IMR-90 (cell line): Measurements from ENCODE around the gene PLPPR3. TPM values are rescaled to one million over a fixed set of nuclear protein-coding genes. Genes with fewer than 3 reads are reported as not detected.

ENCODE experiments used
- ATAC-seq: fragments of 200-7000 bp; cut with Tn5 transposase; 2 replicates; pipeline ENCODE4 v1.9.1; 2020; ENCODE audit warnings: low read depth, mild to moderate bottlenecking, moderate library complexity
- BruUV-seq: library from RNA; stranded (reverse); fragments of 400-500 nt; replicated peaks from 2 replicates; lab custom pipeline; 2021; lab: Mats Ljungman, UMichigan
- CTCF ChIA-PET: fragments of 300-600 bp; formaldehyde crosslinking; extraction: SDS; loops from one replicate; lab custom pipeline; 2021; ENCODE audit warnings: antibody characterized with exemption; lab: Yijun Ruan, JAX
- POLR2A ChIA-PET: fragments of 300-600 bp; sonication (Branson Sonifier 250); formaldehyde crosslinking; loops from one replicate; lab custom pipeline; 2022; ENCODE audit warnings: antibody characterized with exemption; ENCODE audit not compliant: unreplicated experiment; lab: Charles Lee
- DNase-seq: peaks from one replicate; pipeline ENCODE4 v3.0.0; 2013
- H2AFZ ChIP-seq: replicated peaks from 2 replicates; pipeline ENCODE3; 2013; ENCODE audit warnings: low read length, mild to moderate bottlenecking; ENCODE audit not compliant: poor library complexity
- H2AK5ac ChIP-seq: 2 replicates; pipeline ENCODE4 v1.6.1; 2013; ENCODE audit warnings: low read depth, low read length, inconsistent platforms
- H2AK9ac ChIP-seq: replicated peaks from 2 replicates; pipeline ENCODE3; 2013; ENCODE audit warnings: mild to moderate bottlenecking, low read depth, low read length, moderate library complexity; ENCODE audit not compliant: poor library complexity
- H2BK120ac ChIP-seq: 2 replicates; pipeline ENCODE4 v1.6.1; 2013; ENCODE audit warnings: low read depth, low read length, inconsistent platforms
- H2BK15ac ChIP-seq: 3 replicates; pipeline ENCODE4 v1.6.1; 2013; ENCODE audit warnings: low read depth, low read length, inconsistent platforms
- H2BK20ac ChIP-seq: 2 replicates; pipeline ENCODE4 v1.6.1; 2013; ENCODE audit warnings: low read depth, mild to moderate bottlenecking, inconsistent platforms, low read length, moderate library complexity
- H2BK5ac ChIP-seq: 2 replicates; pipeline ENCODE4 v1.6.1; 2013; ENCODE audit warnings: mild to moderate bottlenecking, low read depth, low read length, inconsistent platforms; ENCODE audit not compliant: poor library complexity, severe bottlenecking
- H3K14ac ChIP-seq: replicated peaks from 2 replicates; pipeline ENCODE4 v1.6.1; 2013; ENCODE audit warnings: low read depth, low read length, inconsistent platforms
- H3K18ac ChIP-seq: 2 replicates; pipeline ENCODE4 v1.6.1; 2013; ENCODE audit warnings: low read depth, low read length, control low read depth
- H3K23ac ChIP-seq: 2 replicates; pipeline ENCODE4 v1.6.1; 2013; ENCODE audit warnings: low read depth, low read length, inconsistent platforms
- H3K27ac ChIP-seq: 2 replicates; pipeline ENCODE4 v1.5.1; 2013; ENCODE audit warnings: mild to moderate bottlenecking, control low read depth, low read length; ENCODE audit not compliant: insufficient read depth
- H3K27me3 ChIP-seq: 2 replicates; pipeline ENCODE4 v1.6.1; 2013; ENCODE audit warnings: low read length; ENCODE audit not compliant: control insufficient read depth, insufficient read depth
- H3K36me3 ChIP-seq: 2 replicates; pipeline ENCODE4 v1.6.1; 2013; ENCODE audit warnings: low read length, mixed read lengths; ENCODE audit not compliant: control insufficient read depth, insufficient read depth
- H3K4ac ChIP-seq: 2 replicates; pipeline ENCODE4 v1.6.1; 2013; ENCODE audit warnings: low read depth, low read length, inconsistent platforms
- H3K4me1 ChIP-seq: 2 replicates; pipeline ENCODE4 v1.6.1; 2013; ENCODE audit warnings: low read length, mixed read lengths; ENCODE audit not compliant: control insufficient read depth, insufficient read depth
- H3K4me2 ChIP-seq: 2 replicates; pipeline ENCODE4 v1.6.1; 2013; ENCODE audit warnings: low read depth, mild to moderate bottlenecking, control low read depth, low read length, moderate library complexity
- H3K4me3 ChIP-seq: 2 replicates; pipeline ENCODE4 v1.5.1; 2013; ENCODE audit warnings: low read depth, mild to moderate bottlenecking, control low read depth, low read length, moderate library complexity; ENCODE audit not compliant: insufficient read depth
- H3K56ac ChIP-seq: 2 replicates; pipeline ENCODE4 v1.6.1; 2013; ENCODE audit warnings: low read length, inconsistent platforms; ENCODE audit not compliant: insufficient read depth; ENCODE audit errors: extremely low read depth
- H3K79me1 ChIP-seq, 2 experiments: 2 replicates each; pipeline ENCODE4 v1.6.1; 2013; ENCODE audit warnings: low read length in 2 of 2, inconsistent platforms in 1 of 2, low read depth in 1 of 2
- H3K9ac ChIP-seq: 2 replicates; pipeline ENCODE4 v1.6.1; 2013; ENCODE audit warnings: low read depth, low read length, control low read depth
- H3K9me1 ChIP-seq: 2 replicates; pipeline ENCODE4 v1.6.1; 2013; ENCODE audit warnings: low read length, inconsistent platforms; ENCODE audit not compliant: insufficient read depth
- H3K9me3 ChIP-seq: 2 replicates; pipeline ENCODE4 v1.6.1; 2013; ENCODE audit warnings: low read length; ENCODE audit not compliant: control insufficient read depth, insufficient read depth
- H4K20me1 ChIP-seq: 2 replicates; pipeline ENCODE4 v1.6.1; 2013; ENCODE audit warnings: low read length, inconsistent platforms; ENCODE audit not compliant: insufficient read depth
- H4K5ac ChIP-seq: 2 replicates; pipeline ENCODE4 v1.6.1; 2013; ENCODE audit warnings: mild to moderate bottlenecking, low read depth, low read length, control low read depth
- H4K8ac ChIP-seq, 2 experiments: 2 replicates each; pipeline ENCODE4 v1.6.1; 2013; ENCODE audit warnings: low read depth in 2 of 2, low read length in 2 of 2, control low read depth in 1 of 2, inconsistent platforms in 1 of 2
- H4K91ac ChIP-seq: 2 replicates; pipeline ENCODE4 v1.6.1; 2013; ENCODE audit warnings: low read depth, low read length, inconsistent platforms; ENCODE audit not compliant: insufficient read depth
- CEBPB ChIP-seq: IDR thresholded peaks from 2 replicates; pipeline ENCODE4 v1.6.1; 2012; ENCODE audit warnings: low read depth, low read length, improper control_type of control experiment
- MAFK ChIP-seq: IDR thresholded peaks from 2 replicates; pipeline ENCODE4 v1.6.1; 2012; ENCODE audit warnings: low read depth, low read length, improper control_type of control experiment
- WGBS, 2 experiments: methylation state at CpG; one replicate each; pipeline versions ENCODE4 v1.1.5 to v1.1.7; 2013; ENCODE audit warnings: missing lambda C conversion rate in 2 of 2; ENCODE audit not compliant: insufficient read length in 1 of 2; ENCODE audit errors: extremely low coverage in 2 of 2; 5-methylcytosine and 5-hydroxymethylcytosine counted together
- dilution Hi-C: fragments of 300-500 bp; cut with HindIII; formaldehyde crosslinking; loops from one replicate; pipeline ENCODE4 v1.14.3; 2018; ENCODE audit warnings: low sequenced_read_pairs; ENCODE audit not compliant: unreplicated experiment
- in situ Hi-C: fragments of 300-500 bp; cut with MboI; formaldehyde crosslinking; loops from 3 replicates; pipeline ENCODE4 v1.14.3; 2019; ENCODE audit warnings: low sequenced_read_pairs, inconsistent platforms, mixed read lengths
- intact Hi-C: fragments of 100-400 bp; cut with micrococcal nuclease; formaldehyde crosslinking; loops from 2 replicates; pipeline ENCODE4 v1.10.0; 2022
- polyA plus RNA-seq, 3 experiments: library from polyadenylated mRNA; depleted of rRNA; stranded (reverse); fragments of >200 nt; gene quantifications; 2 replicates each; pipeline ENCODE4 v1.2.3, GENCODE V29; 2012; ENCODE audit warnings: low replicate concordance in 1 of 3
- total RNA-seq: library from RNA; depleted of rRNA; stranded (reverse); fragments of >200 nt; gene quantifications from 2 replicates; pipeline ENCODE4 v1.2.3, GENCODE V29; 2012

The PLPPR3 gene
- total and polyA plus RNA-seq, 2 of the 4 experiments (the other 2 are of a cell fraction) = 0.36 to 1.2 TPM

DNA sequence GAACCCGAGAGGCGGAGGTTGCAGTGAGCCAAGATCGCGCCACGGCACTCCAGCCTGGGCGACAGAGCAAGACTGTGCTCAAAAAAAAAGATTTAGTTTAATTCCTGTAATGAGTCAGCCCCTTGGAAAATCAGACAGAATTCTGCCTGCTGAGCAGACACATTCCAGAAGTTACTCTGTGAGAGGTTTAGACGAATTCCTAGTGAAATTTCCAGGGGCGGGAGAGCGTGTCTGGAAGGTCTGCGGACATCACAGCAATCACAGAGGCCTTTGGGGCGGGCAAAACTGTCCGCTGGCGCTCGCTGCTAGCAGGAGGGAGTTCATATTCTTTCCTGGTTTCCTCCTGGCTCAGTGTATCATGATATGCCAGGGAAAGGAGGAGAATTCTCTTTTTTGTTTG lies 53.3 kb downstream of the PLPPR3 start:
- POLR2A ChIA-PET = no interaction called here
- ATAC-seq = peak; percentile 90

More for the DNA sequence above, 53.3 kb downstream of the PLPPR3 start:
- no peaks in the 10 kb centered on the region for H3K36me3 ChIP-seq
- H3K9ac ChIP-seq = no peak overlapping the region
- no peaks in the 10 kb centered on the region; the same call in 1 of the 2 replicates for H3K27me3 ChIP-seq
- intact Hi-C loops = no loop called here
- H3K56ac ChIP-seq = no peak overlapping the region
- H4K8ac ChIP-seq = no peak overlapping the region
- no peak overlapping the region for H3K4me3 ChIP-seq
- CTCF ChIA-PET = no interaction called here
- H3K4me2 ChIP-seq = 0 out of 2 replicates have a peak overlapping the region, but pooled peaks have one; percentile 47
- DNase-seq = peak; percentile 83
- WGBS, 2 experiments = 58% methylated on average over 6 of the region's 14 CpGs; no CpG with 5 or more reads in 1 of the 2 experiments
- no peak overlapping the region for H2AK9ac ChIP-seq
- no peak overlapping the region for H3K23ac ChIP-seq
- H4K91ac ChIP-seq = no peak overlapping the region
- no TSS peak for BruUV-seq
- H2BK20ac ChIP-seq = no peak overlapping the region
- H3K4me1 ChIP-seq = no peaks in the 10 kb centered on the region
- H3K9me1 ChIP-seq = no peaks in the 10 kb centered on the region
- H2BK5ac ChIP-seq = no peak overlapping the region
- dilution Hi-C loops = no loop called here
- no peaks in the 10 kb centered on the region for H4K20me1 ChIP-seq
- no peak overlapping the region for H4K5ac ChIP-seq
- H2AFZ ChIP-seq = peak overlapping the region; percentile 52
- H3K27ac ChIP-seq = no peak overlapping the region
- H2AK5ac ChIP-seq = no peak overlapping the region
- H3K9me3 ChIP-seq = no peaks in the 10 kb centered on the region
- no peak overlapping the region for H3K14ac ChIP-seq
- H2BK15ac ChIP-seq = no peak overlapping the region
- H3K79me1 ChIP-seq = no peaks in the 10 kb centered on the region
- no peak overlapping the region for H3K18ac ChIP-seq
- H2BK120ac ChIP-seq = peak overlapping the region; percentile 3; the same call in 1 of the 2 replicates
- TF ChIP-seq CEBPB = no peak
- peak; percentile 91 for TF ChIP-seq MAFK
- in situ Hi-C loops = loop anchor here (10.0 kb wide), 1 partner anchor 216 kb away; the partner anchor contains the start of gene WDR18
- H3K4ac ChIP-seq = no peak overlapping the region
